ENCODE results near the gene PIAS4.
"Not testable (repeated sequence)": the region's sequence is repeated elsewhere in the genome, so short reads cannot be mapped to it uniquely, and the experiment has no call there.

PIAS4 gene

GRCh38 chr19:3990815-3991117, 16.8 kb upstream of the PIAS4 start:
- no peaks in the 10 kb centered on the region for H3K27me3 ChIP-seq
- H3K36me3 ChIP-seq, result no peaks in the 10 kb centered on the region
- TF ChIP-seq CTCF (IDR thresholded peaks at IDR 0.05; ENCODE audit: low read depth, low read length), result no peak

GRCh38 chr19:3995607-3996006, 11.9 kb upstream of the PIAS4 start:
- TF ChIP-seq CTCF (IDR thresholded peaks at IDR 0.05; ENCODE audit: low read depth, low read length), result no peak
- Histone ChIP-seq H3K9me3 (no peaks in the 10 kb centered on the region), H3K4me1 (no peaks in the 10 kb centered on the region), H3K4me3 (ENCODE audit: low read depth, low read length) (no peak overlapping the region), H3K36me3 (no peaks in the 10 kb centered on the region), H3K27me3 (no peaks in the 10 kb centered on the region)
- no peak for DNase-seq

More at GRCh38 chr19:3990815-3991117, 16.8 kb upstream of the PIAS4 start:
- Histone ChIP-seq H3K4me3 (ENCODE audit: low read depth, low read length) (no peak overlapping the region), H3K9me3 (no peaks in the 10 kb centered on the region), H3K4me1 (peaks cover 6% of the 10 kb centered on the region; the same call in 1 of the 2 replicates)
- DNase-seq, result no peak

- not testable (repeated sequence) for H3K27me3 ChIP-seq; H3K9me3 ChIP-seq; H3K4me1 ChIP-seq; H3K36me3 ChIP-seq; DNase-seq; H3K4me3 ChIP-seq (ENCODE audit: low read depth, low read length)
Observed at GRCh38 chr19:3998667-3999412, 8.7 kb upstream of the PIAS4 start.

- H3K4me3 ChIP-seq (ENCODE audit: low read depth, low read length); H3K9me3 ChIP-seq; H3K27me3 ChIP-seq; H3K36me3 ChIP-seq; DNase-seq; H3K4me1 ChIP-seq: not testable (repeated sequence)
Observed at GRCh38 chr19:4000798-4001197, 6.7 kb upstream of the PIAS4 start.

GRCh38 chr19:4005436-4005835, 2.1 kb upstream of the PIAS4 start:
- H3K4me3 ChIP-seq (ENCODE audit: low read depth, low read length); H3K9me3 ChIP-seq; H3K36me3 ChIP-seq; DNase-seq; H3K27me3 ChIP-seq; H3K4me1 ChIP-seq: not testable (repeated sequence)

- Histone ChIP-seq H3K4me3 (ENCODE audit: low read depth, low read length) (peak overlapping the region; percentile 91), H3K36me3 (peaks cover 3% of the 10 kb centered on the region), H3K4me1 (peaks cover 6% of the 10 kb centered on the region; the same call in 1 of the 2 replicates), H3K27me3 (no peaks in the 10 kb centered on the region), H3K9me3 (no peaks in the 10 kb centered on the region)
- no peak for DNase-seq
- no peak for TF ChIP-seq CTCF (IDR thresholded peaks at IDR 0.05; ENCODE audit: low read depth, low read length)
Observed at GRCh38 chr19:4007836-4008539, 452 bp downstream of the PIAS4 start.

- no peak for DNase-seq
- Histone ChIP-seq H3K4me3 (ENCODE audit: low read depth, low read length) (no peak overlapping the region), H3K9me3 (no peaks in the 10 kb centered on the region), H3K27me3 (no peaks in the 10 kb centered on the region), H3K36me3 (peaks cover 18% of the 10 kb centered on the region), H3K4me1 (peaks cover 12% of the 10 kb centered on the region)
- TF ChIP-seq CTCF (IDR thresholded peaks at IDR 0.05; ENCODE audit: low read depth, low read length), result no peak
Observed at GRCh38 chr19:4009990-4010807, 2.7 kb downstream of the PIAS4 start.

All from BE2C (cell line).